DND-41 (cell line): ENCODE data around the gene ASCC2.

Experiments
- EZH2 ChIP-seq: IDR thresholded peaks from 3 replicates; pipeline ENCODE4 v1.6.1; 2012; ENCODE audit warnings: borderline replicate concordance, low read depth, mild to moderate bottlenecking, moderate library complexity, low read length, inconsistent platforms; ENCODE audit not compliant: severe bottlenecking
- TF ChIP-seq, protein P1 (sequence below): IDR thresholded peaks from 2 replicates; pipeline ENCODE4 v1.5.1; 2012; ENCODE audit warnings: borderline replicate concordance, low read length, moderate library complexity, mild to moderate bottlenecking; ENCODE audit not compliant: poor library complexity, severe bottlenecking; ENCODE audit errors: extremely low read depth

GRCh38 chr22:29825578-29825977 is 12.5 kb downstream of the ASCC2 start:
- TF ChIP-seq, protein P1, sequence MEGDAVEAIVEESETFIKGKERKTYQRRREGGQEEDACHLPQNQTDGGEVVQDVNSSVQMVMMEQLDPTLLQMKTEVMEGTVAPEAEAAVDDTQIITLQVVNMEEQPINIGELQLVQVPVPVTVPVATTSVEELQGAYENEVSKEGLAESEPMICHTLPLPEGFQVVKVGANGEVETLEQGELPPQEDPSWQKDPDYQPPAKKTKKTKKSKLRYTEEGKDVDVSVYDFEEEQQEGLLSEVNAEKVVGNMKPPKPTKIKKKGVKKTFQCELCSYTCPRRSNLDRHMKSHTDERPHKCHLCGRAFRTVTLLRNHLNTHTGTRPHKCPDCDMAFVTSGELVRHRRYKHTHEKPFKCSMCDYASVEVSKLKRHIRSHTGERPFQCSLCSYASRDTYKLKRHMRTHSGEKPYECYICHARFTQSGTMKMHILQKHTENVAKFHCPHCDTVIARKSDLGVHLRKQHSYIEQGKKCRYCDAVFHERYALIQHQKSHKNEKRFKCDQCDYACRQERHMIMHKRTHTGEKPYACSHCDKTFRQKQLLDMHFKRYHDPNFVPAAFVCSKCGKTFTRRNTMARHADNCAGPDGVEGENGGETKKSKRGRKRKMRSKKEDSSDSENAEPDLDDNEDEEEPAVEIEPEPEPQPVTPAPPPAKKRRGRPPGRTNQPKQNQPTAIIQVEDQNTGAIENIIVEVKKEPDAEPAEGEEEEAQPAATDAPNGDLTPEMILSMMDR = no peak
- TF ChIP-seq EZH2 = no peak
